ENCODE results near the gene KRTAP10-9. TPM values are rescaled to one million over a fixed set of nuclear protein-coding genes. Genes with fewer than 3 reads are reported as not detected.

KRTAP10-9 gene
- total and polyA plus RNA-seq, 2 of the 8 experiments (the other 6 are each of a cell fraction or from before 2014, with no cell fraction given), result not detected

DNA sequence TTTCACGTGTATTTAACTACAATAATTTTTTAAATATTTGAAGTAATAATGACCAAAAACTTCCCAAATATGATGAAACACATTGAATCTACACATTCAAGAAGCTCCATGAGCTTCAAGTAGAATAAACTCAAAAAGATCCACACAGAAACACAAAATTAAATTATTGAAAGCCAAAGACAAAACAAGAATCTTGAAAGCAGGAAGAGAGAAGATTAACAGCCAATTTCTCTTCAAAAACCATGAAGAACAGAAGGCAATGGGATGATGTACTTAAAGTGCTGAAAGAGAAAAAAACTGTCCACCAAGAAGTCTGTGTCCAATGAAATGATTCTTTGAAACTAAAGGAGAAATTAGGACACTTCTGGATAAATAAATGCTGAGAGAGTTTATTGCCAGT is 5.2 kb downstream of the KRTAP10-9 start:
- Histone ChIP-seq H3K9ac (replicated peaks in 1 of 4; ENCODE audit: extremely low read depth in 1 of 4, low read depth in 3 of 4, low read length in 3 of 4) (no peak overlapping the region), H3K18ac (ENCODE audit: extremely low read depth, low read length) (no peak overlapping the region), H3K4me1 (replicated peaks in 1 of 4; ENCODE audit: control insufficient read depth in 3 of 4, insufficient read depth in 4 of 4, low read length in 3 of 4) (no peaks in the 10 kb centered on the region; a peak in 2 of 7 replicates), H3K27ac (ENCODE audit: low read depth, low read length) (no peak overlapping the region), H3K27me3 (replicated peaks in 1 of 4; ENCODE audit: control insufficient read depth in 3 of 4, extremely low read depth in 1 of 4, insufficient read depth in 3 of 4, low read length in 3 of 4) (no peaks in the 10 kb centered on the region), H4K91ac (replicated peaks; ENCODE audit: insufficient read length, low read length) (no peak overlapping the region), H2BK12ac (ENCODE audit: low read depth, low read length) (no peak overlapping the region), H3K4me2 (ENCODE audit: insufficient read depth in 1 of 2, low read depth in 2 of 2, low read length in 2 of 2) (no peak overlapping the region), H2AFZ (ENCODE audit: low read length) (no peak overlapping the region), H3K14ac (ENCODE audit: insufficient read length) (no peak overlapping the region), H2BK15ac (ENCODE audit: low read length) (no peak overlapping the region), H4K8ac (ENCODE audit: extremely low read depth, insufficient read depth, low read length) (no peak overlapping the region), H3K36me3 (ENCODE audit: control insufficient read depth in 2 of 4, insufficient read depth in 4 of 4, low read length in 3 of 4) (no peaks in the 10 kb centered on the region), H3K79me2 (ENCODE audit: control insufficient read depth in 1 of 2, insufficient read depth in 2 of 2, low read length in 2 of 2) (no peaks in the 10 kb centered on the region), H4K5ac (ENCODE audit: insufficient read length, low read depth, low read length) (no peak overlapping the region), H3K23ac (ENCODE audit: insufficient read length) (no peak overlapping the region), H3K9me3 (ENCODE audit: insufficient read depth in 2 of 2, low read depth in 1 of 2, low read length in 1 of 2) (peaks cover 0 to 4% of the 10 kb centered on the region in 2 experiments; a peak in 1 of 4 replicates), H3K23me2 (ENCODE audit: low read depth, low read length) (no peaks in the 10 kb centered on the region), H3K56ac (replicated peaks; ENCODE audit: insufficient read length, low read depth, low read length) (no peak overlapping the region), H3K4ac (replicated peaks; ENCODE audit: insufficient read length, low read depth, low read length) (no peak overlapping the region), H3K4me3 (ENCODE audit: extremely low read depth in 1 of 4, insufficient read depth in 2 of 4, low read depth in 3 of 4, low read length in 4 of 4) (no peak overlapping the region), H2BK5ac (ENCODE audit: low read depth, low read length) (no peak overlapping the region), H3K79me1 (ENCODE audit: low read depth, low read length) (no peaks in the 10 kb centered on the region), H2BK20ac (ENCODE audit: low read length) (no peak overlapping the region), H2AK5ac (ENCODE audit: low read depth, low read length) (no peak overlapping the region), H4K20me1 (replicated peaks in 1 of 2; ENCODE audit: control insufficient read depth in 1 of 2, insufficient read depth in 2 of 2, low read length in 2 of 2) (peaks cover 0 to 3% of the 10 kb centered on the region in 2 experiments), H2BK120ac (replicated peaks; ENCODE audit: low read depth, low read length) (no peak overlapping the region)
- TF ChIP-seq SIN3A (conservative IDR thresholded peaks at IDR 0.05 in 1 of 2, IDR thresholded peaks at IDR 0.05 in 1 of 2; ENCODE audit: low read depth in 1 of 2, low read length in 2 of 2), result no peak
- TF ChIP-seq GABPA (IDR thresholded peaks at IDR 0.05; ENCODE audit: borderline replicate concordance, insufficient read depth, low read length), result no peak
- no peak for TF ChIP-seq TAF7 (optimal IDR thresholded peaks at IDR 0.05; ENCODE audit: borderline replicate concordance, low read depth, low read length)
- TF ChIP-seq ZNF274 (IDR thresholded peaks at IDR 0.05; ENCODE audit: borderline replicate concordance, extremely low read depth, low read length), result no peak
- no peak for TF ChIP-seq SP2 (IDR thresholded peaks at IDR 0.05; ENCODE audit: low read length)
- TF ChIP-seq JUND (IDR thresholded peaks at IDR 0.05; ENCODE audit: low read length), result no peak
- TF ChIP-seq CBX8 (IDR thresholded peaks at IDR 0.05; ENCODE audit: borderline replicate concordance, low read depth, low read length), result no peak
- TF ChIP-seq SAP30 (IDR thresholded peaks at IDR 0.05; ENCODE audit: insufficient read depth, insufficient replicate concordance, low read length), result no peak
- TF ChIP-seq, protein P1, sequence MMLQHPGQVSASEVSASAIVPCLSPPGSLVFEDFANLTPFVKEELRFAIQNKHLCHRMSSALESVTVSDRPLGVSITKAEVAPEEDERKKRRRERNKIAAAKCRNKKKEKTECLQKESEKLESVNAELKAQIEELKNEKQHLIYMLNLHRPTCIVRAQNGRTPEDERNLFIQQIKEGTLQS (IDR thresholded peaks at IDR 0.05; ENCODE audit: insufficient read depth, low read depth, low read length), result no peak
- TF ChIP-seq JUN (IDR thresholded peaks at IDR 0.05; ENCODE audit: low read depth, low read length), result no peak
- no peak for TF ChIP-seq NANOG (IDR thresholded peaks at IDR 0.05; ENCODE audit: insufficient read depth, low read depth, low read length, poor library complexity, severe bottlenecking)
- FAIRE-seq (no peak), DNase-seq (ENCODE audit: low read depth in 1 of 2, low spot score in 2 of 2) (no peak)
- WGBS, 2 experiments (ENCODE audit: extremely low coverage in 1 of 2, insufficient coverage in 1 of 2, insufficient read length in 1 of 2, insufficient replicate concordance in 2 of 2, low coverage in 1 of 2, low lambda C conversion rate in 2 of 2, missing lambda C conversion rate in 1 of 2), result 83% methylated on average over 1 of the region's 1 CpG; no CpG with 5 or more reads in 1 of the 2 experiments
- ChIA-PET CTCF (ENCODE audit: partially characterized antibody) (interaction anchor here (0.6 to 0.9 kb wide), 2 partner anchors 16 to 382 kb away, joined by 3 read pairs; no protein-coding TSS in a partner anchor), POLR2A (ENCODE audit: partially characterized antibody) (no interaction called here)

Measured in H1 (cell line).